Epithelial cell of alveolus of lung (primary cell): Measurements from ENCODE around the gene ALKBH3. TPM values are rescaled to one million over a fixed set of nuclear protein-coding genes. Genes with fewer than 3 reads are reported as not detected.

Experiments used
- total RNA-seq: library from RNA; depleted of rRNA; stranded (reverse); fragments of >200 nt; gene quantifications from 2 replicates; pipeline ENCODE4 v1.2.1, GENCODE V29; 2015

ALKBH3 gene
- 31.7 and 32.2 TPM in 2 replicates for total RNA-seq

GRCh38 chr11:43880640-43881159 lies at the start of gene ALKBH3:
ALKBH3 (plus strand) TSS chr11:43880831; CDS start chr11:43882653, 1,822 bp downstream.

Other genes with a start within 250 kb of the ALKBH3 start
- 69.4 and 75.8 TPM in 2 replicates for gene HSD17B12, start 200.1 kb upstream of the ALKBH3 start, total RNA-seq
- gene C11orf96, start 61.8 kb downstream of the ALKBH3 start, total RNA-seq = 26.2 and 36.8 TPM in 2 replicates
- not detected in 2 replicates for gene ACCSL, start 167.2 kb downstream of the ALKBH3 start, total RNA-seq
- 3.2 and 3.4 TPM in 2 replicates for gene ACCS, start 185.4 kb downstream of the ALKBH3 start, total RNA-seq
- gene EXT2, start 214.8 kb downstream of the ALKBH3 start, total RNA-seq = 75.9 and 117 TPM in 2 replicates